ENCODE data around the gene S100A13.

DNA sequence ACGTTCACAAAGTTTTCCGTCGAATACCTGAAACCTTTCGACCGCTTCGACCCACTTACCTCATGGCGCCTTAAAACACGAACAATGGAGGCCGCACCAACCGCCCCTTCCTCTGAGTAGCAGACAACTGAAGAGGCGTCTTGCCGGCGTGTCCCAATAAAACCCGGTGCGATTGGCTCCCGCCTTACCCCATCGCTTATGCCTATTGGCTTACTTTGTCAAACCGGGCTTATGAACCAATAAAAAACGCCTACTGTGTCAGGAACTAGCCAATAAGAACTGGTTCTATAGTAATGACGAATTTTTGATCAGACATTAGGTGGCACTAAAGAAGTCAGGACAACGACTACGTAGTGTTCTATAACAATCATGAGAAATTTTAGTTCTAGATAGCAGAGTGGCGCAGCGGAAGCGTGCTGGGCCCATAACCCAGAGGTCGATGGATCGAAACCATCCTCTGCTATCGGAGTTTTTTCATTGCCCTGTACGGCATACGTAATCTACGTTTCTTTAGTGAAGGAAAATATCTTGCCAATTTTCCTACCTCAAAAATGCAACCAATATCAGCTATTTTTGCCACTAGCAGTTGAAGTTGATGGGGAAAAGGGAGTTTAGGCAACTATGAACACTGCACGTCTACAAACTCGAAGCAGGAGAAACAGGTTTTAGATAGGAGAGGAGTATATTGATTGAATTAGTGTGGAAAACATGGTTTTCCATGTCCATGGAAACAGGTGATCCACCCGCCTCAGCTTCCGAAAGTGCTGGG, 43.7 kb upstream of the S100A13 start, which contains the start of gene ILF2:
- TF ChIP-seq, protein P1, sequence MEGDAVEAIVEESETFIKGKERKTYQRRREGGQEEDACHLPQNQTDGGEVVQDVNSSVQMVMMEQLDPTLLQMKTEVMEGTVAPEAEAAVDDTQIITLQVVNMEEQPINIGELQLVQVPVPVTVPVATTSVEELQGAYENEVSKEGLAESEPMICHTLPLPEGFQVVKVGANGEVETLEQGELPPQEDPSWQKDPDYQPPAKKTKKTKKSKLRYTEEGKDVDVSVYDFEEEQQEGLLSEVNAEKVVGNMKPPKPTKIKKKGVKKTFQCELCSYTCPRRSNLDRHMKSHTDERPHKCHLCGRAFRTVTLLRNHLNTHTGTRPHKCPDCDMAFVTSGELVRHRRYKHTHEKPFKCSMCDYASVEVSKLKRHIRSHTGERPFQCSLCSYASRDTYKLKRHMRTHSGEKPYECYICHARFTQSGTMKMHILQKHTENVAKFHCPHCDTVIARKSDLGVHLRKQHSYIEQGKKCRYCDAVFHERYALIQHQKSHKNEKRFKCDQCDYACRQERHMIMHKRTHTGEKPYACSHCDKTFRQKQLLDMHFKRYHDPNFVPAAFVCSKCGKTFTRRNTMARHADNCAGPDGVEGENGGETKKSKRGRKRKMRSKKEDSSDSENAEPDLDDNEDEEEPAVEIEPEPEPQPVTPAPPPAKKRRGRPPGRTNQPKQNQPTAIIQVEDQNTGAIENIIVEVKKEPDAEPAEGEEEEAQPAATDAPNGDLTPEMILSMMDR (IDR thresholded peaks at IDR 0.05): peak in 1 of 7 experiments; percentile 13
- TF ChIP-seq POLR2AphosphoS5 (IDR thresholded peaks at IDR 0.05): peak; percentile 81 to 94 (median 93)
